HG03442 (cell line): ENCODE results near the gene PRDM10.

Experiments
- ATAC-seq: cut with Tn5 transposase; IDR thresholded peaks from one replicate; pipeline ENCODE4 v1.9.1; 2021; ENCODE audit warnings: mild to moderate bottlenecking, moderate library complexity; ENCODE audit not compliant: unreplicated experiment

The PRDM10 gene

DNA sequence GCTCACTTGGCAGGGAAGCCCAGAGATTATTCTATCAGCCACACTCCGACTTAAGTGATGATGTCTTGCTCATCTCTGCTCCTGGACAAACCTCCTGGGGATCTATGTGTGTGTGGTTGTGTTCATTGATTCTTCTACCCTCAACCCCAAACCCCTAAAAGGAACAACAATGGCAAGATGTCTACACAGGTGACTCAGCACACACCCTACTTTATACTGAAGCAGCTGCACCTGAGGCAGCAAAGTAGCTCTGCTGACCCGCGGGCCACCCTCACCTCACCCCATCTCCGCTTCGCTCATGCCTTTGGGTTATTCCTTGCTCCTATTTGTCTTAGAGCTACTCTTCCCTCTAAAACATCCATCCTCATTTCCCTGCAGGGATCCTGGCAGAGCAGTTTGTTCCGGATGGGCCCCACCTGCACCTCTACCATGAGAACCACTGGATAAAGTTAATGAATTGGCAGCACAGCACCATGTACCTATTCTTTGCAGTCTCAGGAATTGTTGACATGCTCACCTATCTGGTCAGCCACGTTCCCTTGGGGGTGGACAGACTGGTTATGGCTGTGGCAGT is 148.3 kb downstream of the PRDM10 start:
- ATAC-seq, result no peak

GRCh38 chr11:129853518-129854231 is 149.0 kb downstream of the PRDM10 start:
- no peak for ATAC-seq

DNA sequence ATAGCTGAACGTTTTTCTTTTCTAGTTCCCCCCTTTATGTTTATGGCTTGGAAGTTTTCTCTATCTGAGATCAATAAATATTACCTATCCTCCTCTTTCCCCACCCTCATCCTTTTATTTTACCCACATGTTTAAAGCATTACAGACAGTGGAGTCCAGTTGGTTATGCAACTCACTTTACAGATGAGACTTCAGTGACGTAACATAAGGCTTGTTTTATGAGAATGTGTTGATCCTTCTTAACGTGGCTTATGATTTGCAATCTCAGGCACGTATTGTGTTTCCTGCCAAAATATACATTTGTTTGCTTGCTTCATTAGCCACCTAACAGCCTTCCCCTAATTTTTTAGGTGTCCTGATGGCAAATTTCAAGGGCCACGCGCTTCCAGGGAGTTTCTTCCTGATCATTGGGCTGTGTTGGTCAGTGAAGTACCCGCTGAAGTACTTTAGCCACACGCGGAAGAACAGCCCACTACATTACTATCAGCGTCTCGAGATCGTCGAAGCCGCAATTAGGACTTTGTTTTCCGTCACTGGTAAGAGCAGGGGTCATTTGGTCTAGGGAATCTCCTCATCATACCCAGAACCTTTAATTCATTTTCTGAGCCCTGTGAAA is 150.4 kb downstream of the PRDM10 start:
- ATAC-seq, result no peak
